GM12878 (cell line): ENCODE results near the gene ANKRD30B. TPM values are rescaled to one million over a fixed set of nuclear protein-coding genes. Genes with fewer than 3 reads are reported as not detected.

Experiments used
- ATAC-seq: fragments of 200-7000 bp; cut with Tn5 transposase; 3 replicates; pipeline ENCODE4 v1.9.1; 2020; ENCODE audit warnings: mild to moderate bottlenecking, moderate library complexity
- BruUV-seq: library from RNA; stranded (reverse); fragments of 400-500 nt; replicated peaks from 2 replicates; lab custom pipeline; 2021; lab: Mats Ljungman, UMichigan
- CTCF ChIA-PET: fragments of 300-600 bp; sonication (Branson Sonifier 250); formaldehyde crosslinking; extraction: SDS; loops from one replicate; lab custom pipeline; 2021; ENCODE audit warnings: inconsistent platforms; lab: Yijun Ruan, JAX
- POLR2A ChIA-PET: fragments of 350-600 bp; formaldehyde crosslinking; extraction: SDS; loops from one replicate; lab custom pipeline; 2021; ENCODE audit warnings: inconsistent platforms; lab: Charles Lee
- RAD21 ChIA-PET: fragments of 300-600 bp; sonication (Branson Sonifier 250); formaldehyde crosslinking; loops from one replicate; lab custom pipeline; 2023; ENCODE audit warnings: antibody characterized with exemption; ENCODE audit not compliant: unreplicated experiment; lab: Charles Lee
- SMC1A ChIA-PET: fragments of 300-600 bp; sonication (Branson Sonifier 250); formaldehyde crosslinking; loops from one replicate; lab custom pipeline; 2023; ENCODE audit not compliant: unreplicated experiment, uncharacterized antibody; lab: Charles Lee
- DNase-seq: peaks from one replicate; pipeline ENCODE4 v3.0.0-alpha.2; 2011; ENCODE audit warnings: low read depth, low spot score
- FAIRE-seq: peaks from 3 replicates; lab custom pipeline; 2011; peaks lifted over from hg19 to GRCh38; lab: Jason Lieb, UNC
- H2AFZ ChIP-seq: 2 replicates; pipeline ENCODE4 v1.6.0; 2011; ENCODE audit warnings: low read depth, low read length, control low read depth; ENCODE audit not compliant: control insufficient read depth
- H3K27ac ChIP-seq: 2 replicates; pipeline ENCODE4 v1.5.1; 2011; ENCODE audit warnings: control low read depth; ENCODE audit not compliant: control insufficient read depth, insufficient read depth
- H3K27me3 ChIP-seq, 2 experiments: replicated peaks in 1 of 2; 2 replicates each; pipeline versions ENCODE4 v1.6.0 to v1.6.1; 2011; ENCODE audit warnings: low read length in 1 of 2; ENCODE audit not compliant: control insufficient read depth in 2 of 2, insufficient read depth in 2 of 2
- H3K36me3 ChIP-seq, 2 experiments: 2 replicates each; pipeline ENCODE4 v1.5.1; 2011; ENCODE audit warnings: low read length in 1 of 2; ENCODE audit not compliant: control insufficient read depth in 2 of 2, insufficient read depth in 2 of 2
- H3K4me1 ChIP-seq: 2 replicates; pipeline ENCODE4 v1.6.1; 2011; ENCODE audit warnings: mild to moderate bottlenecking, low read length, moderate library complexity, mixed read lengths; ENCODE audit not compliant: control insufficient read depth, insufficient read depth
- H3K4me2 ChIP-seq: 2 replicates; pipeline ENCODE4 v1.6.0; 2011; ENCODE audit warnings: control low read depth; ENCODE audit not compliant: control insufficient read depth, insufficient read depth
- H3K4me3 ChIP-seq: fragments of 200-600 bp; sonication (generic); 2 replicates; pipeline ENCODE4 v1.5.1; 2016
- H3K79me2 ChIP-seq: 2 replicates; pipeline ENCODE4 v1.6.0; 2011; ENCODE audit warnings: low read length; ENCODE audit not compliant: control insufficient read depth, insufficient read depth
- H3K9ac ChIP-seq: 2 replicates; pipeline ENCODE4 v1.8.0; 2011; ENCODE audit warnings: low read length, control low read depth, mixed read lengths; ENCODE audit not compliant: control insufficient read depth, insufficient read depth
- H3K9me3 ChIP-seq: replicated peaks from 3 replicates; pipeline ENCODE4 v1.5.1; 2011; ENCODE audit warnings: mild to moderate bottlenecking, low read length; ENCODE audit not compliant: control insufficient read depth, insufficient read depth
- H4K20me1 ChIP-seq: 2 replicates; pipeline ENCODE4 v1.6.0; 2011; ENCODE audit not compliant: control insufficient read depth, insufficient read depth
- ATF3 ChIP-seq: IDR thresholded peaks from 2 replicates; pipeline ENCODE4 v1.6.1; 2011; ENCODE audit warnings: low read depth, mild to moderate bottlenecking, low read length, moderate library complexity, borderline replicate concordance; ENCODE audit errors: extremely low read depth
- E2F4 ChIP-seq: IDR thresholded peaks from 2 replicates; pipeline ENCODE4 v1.6.1; 2012; ENCODE audit warnings: low read depth, low read length, improper control_type of control experiment
- FOS ChIP-seq: IDR thresholded peaks from 3 replicates; pipeline ENCODE4 v1.6.1; 2011; ENCODE audit warnings: borderline replicate concordance; ENCODE audit not compliant: insufficient read length; ENCODE audit errors: extremely low read depth
- HDAC6 ChIP-seq: fragments of 200-600 bp; sonication (generic); IDR thresholded peaks from one replicate; pipeline ENCODE4 v1.8.0; 2017; ENCODE audit warnings: antibody characterized with exemption; ENCODE audit not compliant: unreplicated experiment
- HDGF ChIP-seq: fragments of 450-650 bp; IDR thresholded peaks from 2 replicates; pipeline ENCODE4 v1.6.1; 2016; ENCODE audit warnings: antibody characterized with exemption
- KAT2A ChIP-seq: conservative IDR thresholded peaks from 2 replicates; pipeline ENCODE4 v1.6.1; 2011; ENCODE audit warnings: low read depth, low read length; ENCODE audit not compliant: control insufficient read depth
- MXI1 ChIP-seq: fragments of 150-350 bp; IDR thresholded peaks from 2 replicates; pipeline ENCODE4 v1.6.1; 2011; ENCODE audit warnings: low read depth, mild to moderate bottlenecking, inconsistent platforms, low read length, improper control_type of control experiment
- MYB ChIP-seq: fragments of 150-350 bp; IDR thresholded peaks from 2 replicates; pipeline ENCODE4 v1.6.1; 2014; ENCODE audit warnings: mild to moderate bottlenecking, low read depth, low read length, borderline replicate concordance
- NFYB ChIP-seq: IDR thresholded peaks from 2 replicates; pipeline ENCODE4 v1.6.1; 2011; ENCODE audit warnings: low read depth, mild to moderate bottlenecking, low read length, improper control_type of control experiment, moderate library complexity; ENCODE audit not compliant: insufficient read depth
- RELB ChIP-seq: fragments of 450-650 bp; IDR thresholded peaks from 2 replicates; pipeline ENCODE4 v1.6.1; 2017; ENCODE audit warnings: low read depth, mild to moderate bottlenecking, moderate library complexity
- SMAD1 ChIP-seq: fragments of 450-650 bp; IDR thresholded peaks from 2 replicates; pipeline ENCODE4 v1.6.1; 2018; ENCODE audit warnings: mild to moderate bottlenecking, low read depth; ENCODE audit not compliant: partially characterized antibody
- SRF ChIP-seq, 2 experiments: IDR thresholded peaks; 2 replicates each; pipeline ENCODE4 v1.6.1; 2011; ENCODE audit warnings: low read depth in 2 of 2, low read length in 2 of 2, mild to moderate bottlenecking in 1 of 2, moderate library complexity in 1 of 2
- TAF1 ChIP-seq: IDR thresholded peaks from 2 replicates; pipeline ENCODE4 v1.6.1; 2011; ENCODE audit warnings: mild to moderate bottlenecking, low read depth, low read length, borderline replicate concordance
- WRNIP1 ChIP-seq: IDR thresholded peaks from 2 replicates; pipeline ENCODE4 v1.6.1; 2011; ENCODE audit warnings: low read depth, low read length, improper control_type of control experiment, borderline replicate concordance
- ZNF687 ChIP-seq: fragments of 450-650 bp; IDR thresholded peaks from 2 replicates; pipeline ENCODE4 v1.6.1; 2017; ENCODE audit warnings: mild to moderate bottlenecking, moderate library complexity
- WGBS: methylation state at CpG from one replicate; pipeline ENCODE4 v1.1.6; 2016; ENCODE audit warnings: low lambda C conversion rate; ENCODE audit not compliant: insufficient replicate concordance, insufficient coverage; ENCODE audit errors: missing lambda C conversion rate; 5-methylcytosine and 5-hydroxymethylcytosine counted together
- in situ Hi-C: fragments of 300-500 bp; cut with MboI; formaldehyde crosslinking; loops from 9 replicates; pipeline ENCODE4 v1.14.3; 2018; ENCODE audit warnings: mixed read lengths
- intact Hi-C: fragments of 100-400 bp; cut with micrococcal nuclease; formaldehyde crosslinking; loops from one replicate; pipeline ENCODE4 v1.14.2; 2022; ENCODE audit not compliant: unreplicated experiment
- polyA plus RNA-seq, 11 experiments: library from polyadenylated mRNA; depleted of rRNA in 4 of 11; unstranded in 6 of 11; stranded (reverse) in 5 of 11; fragments of >200 nt; fragmentation: Nextera tagmentation in 4 of 11; fragmentation: Illumina TruSeq in 1 of 11; extraction: Ambion mirVana in 4 of 11; extraction: Trizol in 1 of 11; gene quantifications; 1 replicate in 1 of 11; 2 replicates in 10 of 11; pipeline versions ENCODE4 v1.2.1 to v1.2.3, GENCODE V29; 2011 to 2016; ENCODE audit warnings: inconsistent platforms in 2 of 11, missing spikeins in 2 of 11, low read depth in 1 of 11
- total RNA-seq, 4 experiments: library from RNA; depleted of rRNA in 3 of 4; stranded (reverse); fragments of >200 nt in 3 of 4; fragmentation: Illumina TruSeq in 1 of 4; extraction: Trizol in 1 of 4; gene quantifications; 2 replicates each; pipeline versions ENCODE4 v1.2.1 to v1.2.3, GENCODE V29; 2013 to 2021

The ANKRD30B gene
- total and polyA plus RNA-seq, 10 of the 15 experiments (the other 5 are each of a cell fraction or from before 2014, with no cell fraction given): not detected

GRCh38 chr18:14768241-14768640 is 20.3 kb downstream of the ANKRD30B start (continued):
- TF ChIP-seq MXI1 (no peak), MYB (no peak), HDAC6 (no peak), SRF (IDR thresholded peaks at IDR 0.05; ENCODE audit: low read depth in 2 of 2, low read length in 2 of 2) (no peak)

GRCh38 chr18:14769381-14769780 is 21.4 kb downstream of the ANKRD30B start:
- H3K4me3 ChIP-seq: no peak overlapping the region
- H3K27me3 ChIP-seq: no peaks in the 10 kb centered on the region
- intact Hi-C loops: no loop called here
- ATAC-seq: no peak
- H3K9ac ChIP-seq: no peak overlapping the region
- no peak for FAIRE-seq
- no TSS peak for BruUV-seq
- H3K36me3 ChIP-seq: no peaks in the 10 kb centered on the region
- H3K4me1 ChIP-seq: no peaks in the 10 kb centered on the region
- SMC1A ChIA-PET: no interaction called here
- H3K79me2 ChIP-seq: no peaks in the 10 kb centered on the region
- no peaks in the 10 kb centered on the region for H3K9me3 ChIP-seq
- H3K4me2 ChIP-seq: no peak overlapping the region
- no peak for DNase-seq
- H3K27ac ChIP-seq: no peak overlapping the region
- no peaks in the 10 kb centered on the region for H4K20me1 ChIP-seq
- POLR2A ChIA-PET: no interaction called here
- in situ Hi-C loops: no loop called here
- H2AFZ ChIP-seq: no peak overlapping the region
- RAD21 ChIA-PET: no interaction called here
- CTCF ChIA-PET: no interaction called here
- WGBS: 41% methylated on average over 2 of the region's 2 CpGs
- TF ChIP-seq KAT2A (no peak), TAF1 (no peak), RELB (no peak), ZNF687 (no peak), WRNIP1 (no peak), E2F4 (no peak), NFYB (no peak), FOS (no peak), HDGF (no peak), SMAD1 (no peak), ATF3 (no peak)
